ENCODE results near the gene PPP4R3A.

The PPP4R3A gene

DNA sequence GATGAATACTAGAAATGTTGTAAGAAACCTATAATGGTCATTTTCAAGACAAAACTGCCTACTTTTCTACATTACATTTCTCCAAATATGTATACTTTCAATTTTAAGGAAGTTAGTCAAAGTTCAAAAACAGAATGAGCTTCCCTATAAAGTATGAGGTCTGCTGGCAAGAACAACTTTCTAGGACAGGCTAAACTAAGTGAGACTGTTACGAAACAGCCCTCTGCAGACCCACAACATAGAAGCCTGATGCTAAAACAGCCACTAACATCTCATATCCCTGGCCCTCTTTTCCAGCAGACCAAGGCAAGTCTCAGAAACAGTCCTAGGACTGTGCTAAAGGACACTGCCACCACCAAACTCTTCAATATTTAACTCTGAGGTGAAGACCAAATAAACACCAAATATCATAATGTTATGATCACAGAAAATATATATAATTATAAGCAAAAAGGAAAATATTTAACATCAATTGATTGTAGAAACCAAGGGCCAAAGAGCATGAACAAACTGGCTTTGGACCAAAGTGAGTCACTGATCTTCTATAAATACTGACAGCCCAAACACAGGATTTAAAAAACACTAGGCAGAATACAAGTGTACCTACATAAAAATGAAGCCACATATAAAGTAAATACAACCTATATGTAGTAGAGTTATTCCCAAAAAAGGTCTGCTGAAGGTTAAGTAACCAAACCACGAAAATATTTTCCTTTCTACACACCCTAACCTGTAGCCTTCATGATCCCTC lies 27.7 kb downstream of the PPP4R3A start:
- no peak overlapping the region for H3K4me3 ChIP-seq (ENCODE audit: low read depth, low read length)
- DNase-seq (ENCODE audit: low read depth), result peak; percentile 76
- TF ChIP-seq, protein P1, sequence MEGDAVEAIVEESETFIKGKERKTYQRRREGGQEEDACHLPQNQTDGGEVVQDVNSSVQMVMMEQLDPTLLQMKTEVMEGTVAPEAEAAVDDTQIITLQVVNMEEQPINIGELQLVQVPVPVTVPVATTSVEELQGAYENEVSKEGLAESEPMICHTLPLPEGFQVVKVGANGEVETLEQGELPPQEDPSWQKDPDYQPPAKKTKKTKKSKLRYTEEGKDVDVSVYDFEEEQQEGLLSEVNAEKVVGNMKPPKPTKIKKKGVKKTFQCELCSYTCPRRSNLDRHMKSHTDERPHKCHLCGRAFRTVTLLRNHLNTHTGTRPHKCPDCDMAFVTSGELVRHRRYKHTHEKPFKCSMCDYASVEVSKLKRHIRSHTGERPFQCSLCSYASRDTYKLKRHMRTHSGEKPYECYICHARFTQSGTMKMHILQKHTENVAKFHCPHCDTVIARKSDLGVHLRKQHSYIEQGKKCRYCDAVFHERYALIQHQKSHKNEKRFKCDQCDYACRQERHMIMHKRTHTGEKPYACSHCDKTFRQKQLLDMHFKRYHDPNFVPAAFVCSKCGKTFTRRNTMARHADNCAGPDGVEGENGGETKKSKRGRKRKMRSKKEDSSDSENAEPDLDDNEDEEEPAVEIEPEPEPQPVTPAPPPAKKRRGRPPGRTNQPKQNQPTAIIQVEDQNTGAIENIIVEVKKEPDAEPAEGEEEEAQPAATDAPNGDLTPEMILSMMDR (IDR thresholded peaks at IDR 0.05; ENCODE audit: low read depth, low read length), result no peak
- no peak for TF ChIP-seq POLR2A (IDR thresholded peaks at IDR 0.05; ENCODE audit: extremely low read depth, insufficient read length)
- no peak for TF ChIP-seq MAX (IDR thresholded peaks at IDR 0.05; ENCODE audit: low read depth, low read length)
- no peak for TF ChIP-seq MYC (IDR thresholded peaks at IDR 0.05; ENCODE audit: low read depth, low read length)

DNA sequence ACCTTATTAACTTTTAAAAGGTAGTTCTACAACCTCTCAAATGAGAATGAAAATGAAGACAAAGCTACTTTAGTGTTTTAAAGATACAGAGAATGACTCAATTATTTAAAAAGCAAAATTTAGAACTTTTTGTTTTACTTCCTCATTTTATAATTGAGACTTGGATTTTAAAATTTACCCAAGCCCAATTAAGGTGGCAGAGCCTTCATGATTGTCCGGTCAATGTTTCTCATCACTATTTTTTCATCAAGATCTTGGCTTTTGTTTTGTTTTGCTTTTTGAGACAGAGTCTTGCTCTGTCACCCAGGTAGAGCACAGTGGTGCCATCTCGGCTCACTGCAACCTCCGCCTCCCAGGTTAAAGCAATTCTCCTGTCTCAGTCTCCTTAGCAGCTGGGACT lies 32.7 kb downstream of the PPP4R3A start:
- TF ChIP-seq MYC (IDR thresholded peaks at IDR 0.05; ENCODE audit: low read depth, low read length), result no peak
- TF ChIP-seq MAX (IDR thresholded peaks at IDR 0.05; ENCODE audit: low read depth, low read length), result no peak
- TF ChIP-seq POLR2A (IDR thresholded peaks at IDR 0.05; ENCODE audit: extremely low read depth, insufficient read length), result no peak
- TF ChIP-seq, protein P1 (IDR thresholded peaks at IDR 0.05; ENCODE audit: low read depth, low read length), result no peak
- no peak overlapping the region for H3K4me3 ChIP-seq (ENCODE audit: low read depth, low read length)
- DNase-seq (ENCODE audit: low read depth), result no peak

GRCh38 chr14:91473046-91473445 lies 37.1 kb downstream of the PPP4R3A start:
- no peak for DNase-seq (ENCODE audit: low read depth)
- H3K4me3 ChIP-seq (ENCODE audit: low read depth, low read length), result no peak overlapping the region
- TF ChIP-seq, protein P1 (IDR thresholded peaks at IDR 0.05; ENCODE audit: low read depth, low read length), result no peak
- no peak for TF ChIP-seq POLR2A (IDR thresholded peaks at IDR 0.05; ENCODE audit: extremely low read depth, insufficient read length)
- no peak for TF ChIP-seq MAX (IDR thresholded peaks at IDR 0.05; ENCODE audit: low read depth, low read length)
- no peak for TF ChIP-seq MYC (IDR thresholded peaks at IDR 0.05; ENCODE audit: low read depth, low read length)

- no peak for DNase-seq (ENCODE audit: low read depth)
- no peak for TF ChIP-seq MAX (IDR thresholded peaks at IDR 0.05; ENCODE audit: low read depth, low read length)
- no peak for TF ChIP-seq MYC (IDR thresholded peaks at IDR 0.05; ENCODE audit: low read depth, low read length)
- TF ChIP-seq POLR2A (IDR thresholded peaks at IDR 0.05; ENCODE audit: extremely low read depth, insufficient read length), result no peak
- TF ChIP-seq, protein P1 (IDR thresholded peaks at IDR 0.05; ENCODE audit: low read depth, low read length), result no peak
- H3K4me3 ChIP-seq (ENCODE audit: low read depth, low read length), result no peak overlapping the region
Measured at GRCh38 chr14:91470216-91470615, 39.9 kb downstream of the PPP4R3A start.

GRCh38 chr14:91466192-91466591 lies 43.9 kb downstream of the PPP4R3A start:
- TF ChIP-seq POLR2A (IDR thresholded peaks at IDR 0.05; ENCODE audit: extremely low read depth, insufficient read length) (no peak), MYC (IDR thresholded peaks at IDR 0.05; ENCODE audit: low read depth, low read length) (no peak), MAX (IDR thresholded peaks at IDR 0.05; ENCODE audit: low read depth, low read length) (no peak)
- TF ChIP-seq, protein P1 (IDR thresholded peaks at IDR 0.05; ENCODE audit: low read depth, low read length), result no peak
- no peak for DNase-seq (ENCODE audit: low read depth)
- H3K4me3 ChIP-seq (ENCODE audit: low read depth, low read length), result no peak overlapping the region

All from NB4 (cell line).